Central memory CD4-positive, alpha-beta T cell (primary cell): ENCODE results near the gene PDCD5.
"Not testable (repeated sequence)": the region's sequence is repeated elsewhere in the genome, so short reads cannot be mapped to it uniquely, and the experiment has no call there.

Experiments used
- DNase-seq: peaks from one replicate; pipeline ENCODE4 v3.0.0; 2022
- total RNA-seq, 3 experiments: gene quantifications; one replicate each; lab custom pipeline; 2026; lab: John Stamatoyannopoulos, UW

Gene PDCD5
- total RNA-seq = 24.3 to 132 (median 57.9) reads per million in 3 experiments

- peak; percentile 91 for DNase-seq
Measured at GRCh38 chr19:32580901-32581704, at the start of gene PDCD5. TSS of gene PDCD5 (plus strand) at chr19:32581190. CDS start at chr19:32581262, 72 bp downstream.

- DNase-seq = no peak
Measured at GRCh38 chr19:32532233-32532632, 48.8 kb upstream of the PDCD5 start.

- no peak for DNase-seq
Measured at GRCh38 chr19:32537580-32537979, 43.4 kb upstream of the PDCD5 start.

GRCh38 chr19:32539240-32539916, 41.6 kb upstream of the PDCD5 start:
- no peak for DNase-seq

GRCh38 chr19:32540621-32541020, 40.4 kb upstream of the PDCD5 start:
- no peak for DNase-seq

- DNase-seq = not testable (repeated sequence)
Measured at GRCh38 chr19:32541376-32541775, 39.6 kb upstream of the PDCD5 start.

- no peak for DNase-seq
Measured at GRCh38 chr19:32542477-32543108, 38.4 kb upstream of the PDCD5 start.

GRCh38 chr19:32543115-32543900, 37.7 kb upstream of the PDCD5 start:
- no peak for DNase-seq

- DNase-seq = no peak
Measured at GRCh38 chr19:32544917-32545316, 36.1 kb upstream of the PDCD5 start.

GRCh38 chr19:32550666-32551065, 30.3 kb upstream of the PDCD5 start:
- no peak for DNase-seq

- DNase-seq = no peak
Measured at GRCh38 chr19:32555786-32556185, 25.2 kb upstream of the PDCD5 start.

- DNase-seq = no peak
Measured at GRCh38 chr19:32558607-32559228, 22.3 kb upstream of the PDCD5 start.

GRCh38 chr19:32563761-32564160, 17.2 kb upstream of the PDCD5 start:
- no peak for DNase-seq

- no peak for DNase-seq
Measured at GRCh38 chr19:32566246-32566830, 14.7 kb upstream of the PDCD5 start.

GRCh38 chr19:32567486-32567885, 13.5 kb upstream of the PDCD5 start:
- no peak for DNase-seq

- peak; percentile 33 for DNase-seq
Measured at GRCh38 chr19:32570081-32570785, 10.8 kb upstream of the PDCD5 start.

GRCh38 chr19:32571471-32572075, 9.4 kb upstream of the PDCD5 start:
- DNase-seq = not testable (repeated sequence)

- not testable (repeated sequence) for DNase-seq
Measured at GRCh38 chr19:32572700-32573491, 8.1 kb upstream of the PDCD5 start.

- DNase-seq = no peak
Measured at GRCh38 chr19:32573492-32573794, 7.5 kb upstream of the PDCD5 start.

GRCh38 chr19:32576790-32577189, 4.2 kb upstream of the PDCD5 start:
- no peak for DNase-seq
